Measurements from ENCODE around the gene NUDT7.

GRCh38 chr16:77767826-77768225 is 45.5 kb downstream of the NUDT7 start:
- TF ChIP-seq, protein P1, sequence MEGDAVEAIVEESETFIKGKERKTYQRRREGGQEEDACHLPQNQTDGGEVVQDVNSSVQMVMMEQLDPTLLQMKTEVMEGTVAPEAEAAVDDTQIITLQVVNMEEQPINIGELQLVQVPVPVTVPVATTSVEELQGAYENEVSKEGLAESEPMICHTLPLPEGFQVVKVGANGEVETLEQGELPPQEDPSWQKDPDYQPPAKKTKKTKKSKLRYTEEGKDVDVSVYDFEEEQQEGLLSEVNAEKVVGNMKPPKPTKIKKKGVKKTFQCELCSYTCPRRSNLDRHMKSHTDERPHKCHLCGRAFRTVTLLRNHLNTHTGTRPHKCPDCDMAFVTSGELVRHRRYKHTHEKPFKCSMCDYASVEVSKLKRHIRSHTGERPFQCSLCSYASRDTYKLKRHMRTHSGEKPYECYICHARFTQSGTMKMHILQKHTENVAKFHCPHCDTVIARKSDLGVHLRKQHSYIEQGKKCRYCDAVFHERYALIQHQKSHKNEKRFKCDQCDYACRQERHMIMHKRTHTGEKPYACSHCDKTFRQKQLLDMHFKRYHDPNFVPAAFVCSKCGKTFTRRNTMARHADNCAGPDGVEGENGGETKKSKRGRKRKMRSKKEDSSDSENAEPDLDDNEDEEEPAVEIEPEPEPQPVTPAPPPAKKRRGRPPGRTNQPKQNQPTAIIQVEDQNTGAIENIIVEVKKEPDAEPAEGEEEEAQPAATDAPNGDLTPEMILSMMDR (IDR thresholded peaks at IDR 0.05): no peak
- TF ChIP-seq EP300 (IDR thresholded peaks at IDR 0.05): no peak

Data from esophagus muscularis mucosa (tissue), 3 donors.